Measurements from ENCODE around the gene CST11.
"Not testable (repeated sequence)": the region's sequence is repeated elsewhere in the genome, so short reads cannot be mapped to it uniquely, and the experiment has no call there.

DNA sequence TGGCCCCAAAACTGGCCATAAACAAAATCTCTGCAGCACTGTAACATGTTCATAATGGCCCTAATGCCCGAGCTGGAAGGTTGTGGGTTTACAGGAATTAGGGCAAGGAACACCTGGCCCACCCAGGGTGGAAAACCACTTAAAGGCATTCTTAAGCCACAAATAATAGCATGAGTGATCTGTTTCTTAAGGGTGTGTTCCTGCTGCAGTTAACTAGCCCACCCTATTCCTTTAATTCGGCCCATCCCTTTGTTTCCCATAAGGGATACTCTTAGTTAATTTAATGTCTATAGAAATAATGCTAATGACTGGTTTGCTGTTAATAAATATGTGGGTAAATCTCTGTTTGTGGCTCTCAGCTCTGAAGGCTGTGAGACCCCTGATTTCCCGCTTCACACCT lies 14.3 kb upstream of the CST11 start:
- TF ChIP-seq, protein P1, sequence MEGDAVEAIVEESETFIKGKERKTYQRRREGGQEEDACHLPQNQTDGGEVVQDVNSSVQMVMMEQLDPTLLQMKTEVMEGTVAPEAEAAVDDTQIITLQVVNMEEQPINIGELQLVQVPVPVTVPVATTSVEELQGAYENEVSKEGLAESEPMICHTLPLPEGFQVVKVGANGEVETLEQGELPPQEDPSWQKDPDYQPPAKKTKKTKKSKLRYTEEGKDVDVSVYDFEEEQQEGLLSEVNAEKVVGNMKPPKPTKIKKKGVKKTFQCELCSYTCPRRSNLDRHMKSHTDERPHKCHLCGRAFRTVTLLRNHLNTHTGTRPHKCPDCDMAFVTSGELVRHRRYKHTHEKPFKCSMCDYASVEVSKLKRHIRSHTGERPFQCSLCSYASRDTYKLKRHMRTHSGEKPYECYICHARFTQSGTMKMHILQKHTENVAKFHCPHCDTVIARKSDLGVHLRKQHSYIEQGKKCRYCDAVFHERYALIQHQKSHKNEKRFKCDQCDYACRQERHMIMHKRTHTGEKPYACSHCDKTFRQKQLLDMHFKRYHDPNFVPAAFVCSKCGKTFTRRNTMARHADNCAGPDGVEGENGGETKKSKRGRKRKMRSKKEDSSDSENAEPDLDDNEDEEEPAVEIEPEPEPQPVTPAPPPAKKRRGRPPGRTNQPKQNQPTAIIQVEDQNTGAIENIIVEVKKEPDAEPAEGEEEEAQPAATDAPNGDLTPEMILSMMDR (conservative IDR thresholded peaks at IDR 0.05 in 1 of 2, IDR thresholded peaks at IDR 0.05 in 1 of 2; ENCODE audit: extremely low read depth in 1 of 2, insufficient read depth in 1 of 2, low read depth in 1 of 2, low read length in 2 of 2) = not testable (repeated sequence)
- TF ChIP-seq EZH2 (IDR thresholded peaks at IDR 0.05; ENCODE audit: borderline replicate concordance, low read length) = not testable (repeated sequence)

All from mammary epithelial cell (primary cell).